ENCODE data around the gene PCBP4.
A peak's percentile ranks its signal among the peaks of the same experiment; 100 is the strongest.

Gene PCBP4

GRCh38 chr3:51967384-51968169, at the start of gene PCBP4:
Gene PCBP4, minus strand, starts transcription at chr3:51967454. Its CDS starts 6,214 bp downstream, at chr3:51961240.
- DNase-seq (ENCODE audit: low read depth in 2 of 2) = no peak

GRCh38 chr3:52015438-52016228, 48.4 kb upstream of the PCBP4 start:
- no peak for DNase-seq (ENCODE audit: low read depth in 2 of 2)

GRCh38 chr3:52014613-52015012, 47.4 kb upstream of the PCBP4 start:
- no peak for DNase-seq (ENCODE audit: low read depth in 2 of 2)

- DNase-seq (ENCODE audit: low read depth in 2 of 2) = no peak
Measured at GRCh38 chr3:52013802-52014598, 46.7 kb upstream of the PCBP4 start.

GRCh38 chr3:52012699-52013098, 45.4 kb upstream of the PCBP4 start:
- no peak for DNase-seq (ENCODE audit: low read depth in 2 of 2)

- DNase-seq (ENCODE audit: low read depth in 2 of 2) = no peak
Measured at GRCh38 chr3:52010431-52010830, 43.2 kb upstream of the PCBP4 start.

GRCh38 chr3:52007291-52007690, 40.0 kb upstream of the PCBP4 start:
- DNase-seq (ENCODE audit: low read depth in 2 of 2) = no peak

GRCh38 chr3:52006820-52007133, 39.5 kb upstream of the PCBP4 start:
- DNase-seq (ENCODE audit: low read depth in 2 of 2) = no peak

- no peak for DNase-seq (ENCODE audit: low read depth in 2 of 2)
Measured at GRCh38 chr3:52006017-52006819, 39.0 kb upstream of the PCBP4 start.

GRCh38 chr3:52005571-52005986, 38.3 kb upstream of the PCBP4 start:
- no peak for DNase-seq (ENCODE audit: low read depth in 2 of 2)

- no peak for DNase-seq (ENCODE audit: low read depth in 2 of 2)
Measured at GRCh38 chr3:52004906-52005395, 37.7 kb upstream of the PCBP4 start.

GRCh38 chr3:52004163-52004787, 37.0 kb upstream of the PCBP4 start:
- no peak for DNase-seq (ENCODE audit: low read depth in 2 of 2)

- DNase-seq (ENCODE audit: low read depth in 2 of 2) = no peak
Measured at GRCh38 chr3:52002748-52003147, 35.5 kb upstream of the PCBP4 start.

GRCh38 chr3:52001443-52001974, 34.3 kb upstream of the PCBP4 start:
- DNase-seq (ENCODE audit: low read depth in 2 of 2) = peak; percentile 69

GRCh38 chr3:51999846-52000245, 32.6 kb upstream of the PCBP4 start:
- DNase-seq (ENCODE audit: low read depth in 2 of 2) = no peak

GRCh38 chr3:51998774-51999173, 31.5 kb upstream of the PCBP4 start:
- DNase-seq (ENCODE audit: low read depth in 2 of 2) = no peak

GRCh38 chr3:51997935-51998596, 30.8 kb upstream of the PCBP4 start:
- DNase-seq (ENCODE audit: low read depth in 2 of 2) = no peak

GRCh38 chr3:51997172-51997571, 29.9 kb upstream of the PCBP4 start:
- DNase-seq (ENCODE audit: low read depth in 2 of 2) = no peak

GRCh38 chr3:51995346-51996163, 28.3 kb upstream of the PCBP4 start, which contains the start of gene RPL29:
Gene RPL29, minus strand, starts transcription at chr3:51995895. Its CDS starts 434 bp downstream, at chr3:51995461.
- peak; percentile 81 to 85 for DNase-seq (ENCODE audit: low read depth in 2 of 2)

Data from stimulated activated CD4-positive, alpha-beta T cell treated with anti-CD3 and anti-CD28 coated beads, Interleukin-1b, Interleukin-23, amount 100 ng/mL, for 1 hour (primary cell).